Measurements from ENCODE around the gene CEP112. TPM values are rescaled to one million over a fixed set of nuclear protein-coding genes. Genes with fewer than 3 reads are reported as not detected.

Gene CEP112
- total and polyA plus RNA-seq, 2 of the 13 experiments (the other 11 are each of a cell fraction or from before 2014, with no cell fraction given), result 1.2 to 3.4 TPM

- peak; percentile 90 for FAIRE-seq
- H3K36me3 ChIP-seq (replicated peaks in 1 of 2; ENCODE audit: control insufficient read depth in 1 of 2, insufficient read depth in 2 of 2, low read length in 2 of 2), result no peaks in the 10 kb centered on the region
- peaks cover 38% of the 10 kb centered on the region for H3K4me1 ChIP-seq (ENCODE audit: insufficient read depth, low read length)
- BruUV-seq (replicated peaks), result no TSS peak
- H3K27me3 ChIP-seq (ENCODE audit: control insufficient read depth in 1 of 2, insufficient read depth in 2 of 2, low read length in 2 of 2), result no peaks in the 10 kb centered on the region
- ChIA-PET POLR2A (interaction anchor here (0.6 to 1.0 kb wide), 3 partner anchors 43 to 65 kb away, joined by 3 read pairs; no protein-coding TSS in a partner anchor), CTCF (ENCODE audit: low intra/inter-chr PET ratio, low total read pairs) (no interaction called here)
- intact Hi-C loops (cut with micrococcal nuclease; ENCODE audit: unreplicated experiment) (loop anchor here (2.0 to 5.0 kb wide), 3 partner anchors 39 to 66 kb away; partner anchors contain the start of gene AXIN2), in situ Hi-C loops (cut with HindIII; ENCODE audit: extremely low pct_ligation_motif_present, low pct_unique_long_range_greater_than_20kb) (loop anchor here (5.0 kb wide), 1 partner anchor 66 kb away; the partner anchor contains the start of gene AXIN2)
- H3K9me3 ChIP-seq (ENCODE audit: low read length), result no peaks in the 10 kb centered on the region
- H3K79me2 ChIP-seq (ENCODE audit: insufficient read depth, low read length), result no peaks in the 10 kb centered on the region
- WGBS (ENCODE audit: low lambda C conversion rate), result 5% methylated on average over 17 of the region's 17 CpGs
- H3K4me3 ChIP-seq (replicated peaks in 1 of 3; ENCODE audit: insufficient read depth in 1 of 3, low read depth in 2 of 3, low read length in 3 of 3), result peak overlapping the region in 1 of 3 experiments; percentile 12; a peak in 1 of 6 replicates
- DNase-seq (ENCODE audit: low spot score), result peak; percentile 91
- H2AFZ ChIP-seq (ENCODE audit: low read length), result no peak overlapping the region
- H3K9ac ChIP-seq (ENCODE audit: insufficient read depth, low read depth, low read length), result peak overlapping the region; percentile 19
- H3K27ac ChIP-seq (ENCODE audit: extremely low read length, insufficient read depth, low read length), result peak overlapping the region; percentile 3
- peak overlapping the region; percentile 60 for H3K4me2 ChIP-seq (ENCODE audit: low read depth, low read length)
- ATAC-seq, result peak; percentile 97
- H4K20me1 ChIP-seq (ENCODE audit: insufficient read depth, low read length), result no peaks in the 10 kb centered on the region
- no peak for TF ChIP-seq ATF1 (CRISPR knock-in tag; IDR thresholded peaks at IDR 0.05)
- TF ChIP-seq SRSF9 (IDR thresholded peaks at IDR 0.05; ENCODE audit: borderline replicate concordance, insufficient read depth, low read depth, low read length, poor library complexity, severe bottlenecking), result no peak
- no peak for TF ChIP-seq SATB2 (CRISPR knock-in tag; IDR thresholded peaks at IDR 0.05)
- TF ChIP-seq ZKSCAN8 (CRISPR knock-in tag; IDR thresholded peaks at IDR 0.05; ENCODE audit: borderline replicate concordance), result peak; percentile 76; the same call in 1 of the 2 replicates
- peak; percentile 84 for TF ChIP-seq ZBTB21 (CRISPR knock-in tag; IDR thresholded peaks at IDR 0.05)
- no peak for TF ChIP-seq U2AF2 (IDR thresholded peaks at IDR 0.05; ENCODE audit: low read depth, low read length)
- TF ChIP-seq KDM5A (IDR thresholded peaks at IDR 0.05; ENCODE audit: borderline replicate concordance, low read length), result no peak
- no peak for TF ChIP-seq ZBTB7A (CRISPR knock-in tag; IDR thresholded peaks at IDR 0.05)
- no peak for TF ChIP-seq ISL2 (CRISPR knock-in tag; IDR thresholded peaks at IDR 0.05)
- no peak for TF ChIP-seq ZFP62 (CRISPR knock-in tag; IDR thresholded peaks at IDR 0.05)
- no peak for TF ChIP-seq ZNF775 (CRISPR knock-in tag; IDR thresholded peaks at IDR 0.05; ENCODE audit: borderline replicate concordance)
- TF ChIP-seq TEAD3 (CRISPR knock-in tag; optimal IDR thresholded peaks at IDR 0.05; ENCODE audit: borderline replicate concordance), result peak; percentile 48
- TF ChIP-seq CENPX (CRISPR knock-in tag; IDR thresholded peaks at IDR 0.05), result no peak
- TF ChIP-seq HNF1A (IDR thresholded peaks at IDR 0.05; ENCODE audit: low read depth), result no peak; the same call in 1 of the 2 replicates
- TF ChIP-seq HNF1A (CRISPR knock-in tag; IDR thresholded peaks at IDR 0.05; ENCODE audit: borderline replicate concordance), result no peak
- no peak for TF ChIP-seq ZMYM4 (CRISPR knock-in tag; IDR thresholded peaks at IDR 0.05)
- no peak for TF ChIP-seq MTA3 (CRISPR knock-in tag; IDR thresholded peaks at IDR 0.05)
- no peak for TF ChIP-seq ZNF282 (IDR thresholded peaks at IDR 0.05; ENCODE audit: partially characterized antibody)
- TF ChIP-seq HNRNPLL (IDR thresholded peaks at IDR 0.05; ENCODE audit: low read depth, low read length, poor library complexity, severe bottlenecking), result no peak
- TF ChIP-seq CHCHD3 (CRISPR knock-in tag; IDR thresholded peaks at IDR 0.05), result no peak
- TF ChIP-seq ZNF563 (CRISPR knock-in tag; IDR thresholded peaks at IDR 0.05), result no peak
- no peak for TF ChIP-seq CBX1 (IDR thresholded peaks at IDR 0.05; ENCODE audit: low read depth)
- TF ChIP-seq PHF21A (CRISPR knock-in tag; IDR thresholded peaks at IDR 0.05), result no peak
Observed at GRCh38 chr17:65627891-65628643, 563.9 kb downstream of the CEP112 start.

All from HepG2 (cell line).